8988T (cell line): ENCODE measurements around the gene PTPRN2.
"Not testable (repeated sequence)": the region's sequence is repeated elsewhere in the genome, so short reads cannot be mapped to it uniquely, and the experiment has no call there.

Source experiments
- DNase-seq: peaks from one replicate; pipeline ENCODE4 v3.0.0; 2011

PTPRN2 gene

DNA sequence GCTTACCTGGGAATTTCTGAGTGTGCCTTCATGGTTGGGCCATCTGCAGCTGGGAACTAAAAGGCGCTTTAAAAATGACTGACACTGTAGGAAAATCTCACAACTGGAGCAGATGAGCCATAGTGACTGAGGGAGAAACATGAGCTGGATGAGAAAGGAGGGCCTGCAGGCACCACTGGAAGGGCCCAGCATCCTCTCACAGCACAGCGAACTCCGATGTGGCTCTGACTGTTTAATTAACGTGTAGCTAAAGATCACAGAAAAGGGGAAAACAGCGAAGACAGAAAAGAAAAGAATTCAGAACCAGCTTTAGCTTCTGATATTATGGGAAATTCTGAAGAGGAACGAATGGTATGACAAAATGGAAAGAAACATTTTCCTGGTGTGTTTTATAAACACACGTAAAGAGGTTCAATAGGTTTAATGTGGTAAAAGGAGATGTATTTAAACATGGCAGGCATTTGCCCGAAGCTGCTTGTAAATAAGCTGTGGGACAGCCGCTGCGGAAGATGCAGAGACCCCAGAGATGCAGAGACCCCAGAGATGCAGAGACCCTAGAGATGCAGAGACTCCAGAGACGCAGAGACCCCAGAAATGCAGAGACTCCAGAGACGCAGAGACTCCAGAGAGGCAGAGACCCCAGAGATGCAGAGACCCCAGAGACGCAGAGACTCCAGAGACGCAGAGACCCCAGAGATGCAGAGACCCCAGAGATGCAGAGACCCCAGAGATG, 534.3 kb downstream of the PTPRN2 start:
- no peak for DNase-seq

- no peak for DNase-seq
These were observed 535.1 kb downstream of the PTPRN2 start for GRCh38 chr7:158052381-158053060.

- no peak for DNase-seq
These were observed 535.8 kb downstream of the PTPRN2 start for GRCh38 chr7:158051776-158052175.

- no peak for DNase-seq
These were observed 536.5 kb downstream of the PTPRN2 start for GRCh38 chr7:158050978-158051651.

- DNase-seq, result no peak
These were observed 537.1 kb downstream of the PTPRN2 start for GRCh38 chr7:158050441-158050977.

GRCh38 chr7:158049271-158049670, 538.4 kb downstream of the PTPRN2 start:
- DNase-seq, result no peak

- no peak for DNase-seq
These were observed 539.1 kb downstream of the PTPRN2 start for GRCh38 chr7:158048569-158048968.

DNA sequence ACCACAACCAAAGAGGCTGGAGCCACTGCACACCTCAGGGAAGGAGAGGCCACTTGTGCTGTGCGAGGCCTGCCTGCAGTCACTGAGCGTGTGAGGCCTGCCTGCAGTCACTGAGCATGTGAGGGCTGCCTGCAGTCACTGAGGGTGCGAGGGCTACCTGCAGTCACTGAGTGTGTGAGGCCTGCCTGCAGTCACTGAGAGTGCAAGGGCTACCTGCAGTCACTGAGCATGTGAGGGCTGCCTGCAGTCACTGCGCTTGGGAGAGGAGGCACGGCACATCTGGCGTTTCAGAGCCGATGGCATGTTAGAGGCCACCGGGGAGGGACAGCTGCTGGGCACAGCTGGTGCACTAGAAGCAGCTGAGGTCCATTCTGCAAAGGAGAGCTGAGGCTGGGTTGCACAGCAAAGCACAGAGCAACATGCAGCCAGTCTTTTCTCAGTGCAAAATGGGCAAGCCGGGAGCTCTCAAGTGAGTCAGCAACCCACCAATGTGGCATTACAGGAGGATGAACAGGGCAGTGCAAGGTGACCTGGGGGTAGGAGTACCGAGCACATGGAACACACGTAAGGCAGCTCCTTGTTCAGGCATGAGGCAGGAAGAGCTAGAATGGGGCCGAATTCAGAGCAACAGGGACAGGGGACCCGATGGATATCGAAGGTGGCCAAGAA, 540.1 kb downstream of the PTPRN2 start:
- DNase-seq, result no peak

DNA sequence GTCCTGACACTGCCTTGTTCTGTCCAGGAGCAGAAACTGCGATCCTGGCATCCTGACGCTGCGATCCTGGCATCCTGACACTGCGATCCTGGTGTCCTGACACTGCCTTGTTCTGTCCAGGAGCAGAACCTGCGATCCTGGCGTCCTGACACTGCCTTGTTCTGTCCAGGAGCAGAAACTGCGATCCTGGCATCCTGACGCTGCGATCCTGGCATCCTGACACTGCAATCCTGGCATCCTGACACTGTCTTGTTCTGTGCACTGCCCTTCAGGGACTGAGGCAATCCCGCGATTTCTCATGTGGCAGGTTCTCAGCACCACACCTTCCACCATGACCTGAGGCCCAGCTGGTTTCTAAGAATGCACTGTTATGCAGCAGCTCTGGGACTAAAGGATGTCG, 541.4 kb downstream of the PTPRN2 start:
- DNase-seq, result not testable (repeated sequence)

- no peak for DNase-seq
These were observed 543.2 kb downstream of the PTPRN2 start for GRCh38 chr7:158044482-158044823.

- DNase-seq, result no peak
These were observed 543.8 kb downstream of the PTPRN2 start for GRCh38 chr7:158043551-158044481.

DNA sequence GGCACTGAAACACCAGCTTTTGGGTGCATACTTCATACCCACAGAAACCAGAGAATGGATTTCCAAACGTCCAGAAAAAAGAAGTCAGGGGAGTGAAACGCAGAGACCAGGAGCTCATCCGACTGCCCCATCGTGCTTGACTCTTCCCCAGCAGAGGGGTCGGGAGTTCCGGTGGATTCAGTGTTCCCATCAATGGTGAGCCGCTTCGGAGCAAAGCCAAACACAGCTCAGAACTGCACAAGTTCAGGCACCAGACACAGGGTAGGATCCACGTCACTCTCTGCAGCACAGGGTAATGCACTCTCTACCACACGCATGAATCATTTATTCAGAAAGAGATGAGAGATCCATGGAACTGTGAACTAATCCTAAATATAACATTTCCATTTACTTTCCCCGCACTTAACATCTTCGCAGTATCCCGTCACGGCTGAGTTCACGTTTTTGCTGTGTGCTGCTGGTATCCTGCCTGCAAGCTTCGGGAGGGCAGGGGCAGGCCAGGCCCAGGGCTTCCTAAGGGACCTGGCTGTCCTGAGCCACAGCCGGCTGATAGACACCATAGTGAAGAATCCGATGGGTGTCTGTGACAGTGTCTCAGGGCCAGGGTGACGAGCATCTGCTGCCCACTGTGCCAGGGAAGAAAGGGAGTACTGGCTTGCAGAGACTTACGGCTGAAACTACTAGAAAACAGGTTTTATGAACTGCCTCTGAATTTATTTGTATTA, 545.3 kb downstream of the PTPRN2 start:
- no peak for DNase-seq

- no peak for DNase-seq
These were observed 547.4 kb downstream of the PTPRN2 start for GRCh38 chr7:158040199-158040598.

DNA sequence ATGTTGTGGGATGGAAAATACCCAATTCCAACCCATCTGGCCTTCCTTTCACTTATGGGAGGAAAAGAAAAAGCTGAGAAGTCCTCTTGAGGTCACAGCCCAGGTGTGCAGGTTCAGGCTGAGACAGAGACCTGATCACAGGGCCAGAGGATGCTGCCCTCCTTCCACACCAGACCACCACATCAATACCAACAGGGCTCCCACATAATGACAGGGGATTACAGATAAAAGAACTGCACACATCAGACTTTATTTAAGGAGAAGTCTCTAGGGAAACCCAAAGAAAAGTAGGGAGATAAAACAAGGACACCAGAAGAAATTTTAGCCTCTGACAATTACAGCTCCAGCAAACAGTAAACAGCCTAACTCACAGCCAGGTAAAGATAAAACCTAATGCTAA, 548.4 kb downstream of the PTPRN2 start:
- no peak for DNase-seq

- no peak for DNase-seq
These were observed 550.4 kb downstream of the PTPRN2 start for GRCh38 chr7:158037211-158037610.

GRCh38 chr7:158035343-158035742, 552.3 kb downstream of the PTPRN2 start:
- no peak for DNase-seq

- DNase-seq, result no peak
These were observed 553.1 kb downstream of the PTPRN2 start for GRCh38 chr7:158034571-158034970.

DNA sequence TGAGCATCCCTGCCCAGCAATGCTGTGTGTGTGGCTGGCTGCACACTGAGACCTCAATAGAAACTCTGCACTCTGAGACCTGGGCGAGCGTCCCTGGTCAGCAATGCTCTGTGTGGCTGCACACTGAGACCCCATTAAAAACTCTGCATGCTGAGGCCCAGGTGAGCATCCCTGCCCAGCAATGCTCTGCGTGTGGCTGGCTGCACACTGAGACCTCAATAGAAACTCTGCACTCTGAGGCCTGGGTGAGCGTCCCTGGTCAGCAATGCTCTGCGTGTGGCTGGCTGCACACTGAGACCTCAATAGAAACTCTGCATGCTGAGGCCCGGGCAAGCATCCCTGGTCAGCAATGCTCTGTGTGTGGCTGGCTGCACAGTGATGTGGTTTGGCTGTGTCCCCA, 553.7 kb downstream of the PTPRN2 start:
- DNase-seq, result not testable (repeated sequence)

DNA sequence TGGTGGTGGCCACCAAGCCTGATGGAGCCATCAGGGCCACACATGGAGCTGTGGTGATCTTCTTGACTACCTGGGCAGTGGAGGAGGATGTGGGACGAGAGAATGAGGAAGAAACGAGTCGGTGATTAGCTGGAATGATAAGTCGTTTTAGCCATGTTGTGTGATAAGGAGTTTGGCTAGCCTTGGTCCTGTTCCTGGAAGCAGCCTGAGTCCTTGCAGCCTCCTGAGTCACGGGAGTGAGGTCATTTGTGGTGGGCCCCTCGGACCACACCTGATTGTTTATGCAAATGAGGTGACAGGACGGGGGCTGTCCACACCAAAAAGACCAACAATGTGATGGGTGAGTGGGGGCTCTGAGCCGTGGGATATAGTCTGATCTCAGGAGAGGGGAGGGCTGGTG, 554.4 kb downstream of the PTPRN2 start:
- no peak for DNase-seq

- DNase-seq, result no peak
These were observed 555.0 kb downstream of the PTPRN2 start for GRCh38 chr7:158032561-158033115.

DNA sequence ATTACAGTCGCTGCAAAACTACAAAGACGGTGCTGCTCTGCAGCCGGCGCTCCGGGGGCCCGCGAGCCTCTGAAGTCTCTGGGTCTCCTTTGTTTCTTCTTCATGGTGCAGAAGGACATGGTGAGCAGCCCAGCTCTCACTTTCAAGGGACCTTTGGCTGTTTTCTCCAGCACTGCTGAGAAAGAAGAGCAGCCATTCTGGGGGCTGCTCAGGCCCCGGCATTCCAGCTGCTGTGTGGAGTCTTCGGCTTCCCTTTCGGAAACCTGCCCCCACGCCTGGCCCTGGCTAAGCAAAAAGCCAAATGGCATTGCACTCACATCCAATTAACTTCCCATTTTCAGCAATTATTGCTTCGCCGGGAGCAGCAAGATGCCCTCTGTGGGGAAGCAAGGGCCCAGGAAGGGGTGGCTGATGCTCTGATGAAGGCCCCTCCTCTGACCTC, 555.7 kb downstream of the PTPRN2 start:
- DNase-seq, result no peak
